ENCODE results near the gene CNTN5. TPM values are rescaled to one million over a fixed set of nuclear protein-coding genes. Genes with fewer than 3 reads are reported as not detected.

Gene CNTN5
- total and polyA plus RNA-seq, 5 experiments from 2014 or later, result not detected

GRCh38 chr11:99371257-99371656, 350.5 kb downstream of the CNTN5 start:
- no peaks in the 10 kb centered on the region for H3K27me3 Mint-ChIP-seq
- H3K36me3 Mint-ChIP-seq, result no peaks in the 10 kb centered on the region
- no peak for DNase-seq
- no peaks in the 10 kb centered on the region for H3K4me1 Mint-ChIP-seq
- no peak overlapping the region for H3K4me3 Mint-ChIP-seq
- H3K27ac Mint-ChIP-seq, result no peak overlapping the region
- ATAC-seq, result no peak
- POLR2A ChIA-PET, result no interaction called here
- H3K9me3 Mint-ChIP-seq, result peaks cover 0 to 9% (median 4%) of the 10 kb centered on the region in 9 donors

GRCh38 chr11:99376463-99376862, 355.7 kb downstream of the CNTN5 start:
- Mint-ChIP-seq H3K4me3 (no peak overlapping the region), H3K27ac (no peak overlapping the region), H3K36me3 (no peaks in the 10 kb centered on the region), H3K9me3 (peaks cover 0 to 11% (median 4%) of the 10 kb centered on the region in 9 donors), H3K4me1 (no peaks in the 10 kb centered on the region), H3K27me3 (no peaks in the 10 kb centered on the region)
- POLR2A ChIA-PET, result no interaction called here
- no peak for ATAC-seq
- no peak for DNase-seq

GRCh38 chr11:99383648-99384245, 363.0 kb downstream of the CNTN5 start:
- DNase-seq (no peak), ATAC-seq (no peak)
- H3K4me1 Mint-ChIP-seq, result no peaks in the 10 kb centered on the region
- POLR2A ChIA-PET, result no interaction called here
- no peak overlapping the region for H3K4me3 Mint-ChIP-seq
- no peaks in the 10 kb centered on the region for H3K36me3 Mint-ChIP-seq
- no peak overlapping the region for H3K27ac Mint-ChIP-seq
- H3K27me3 Mint-ChIP-seq, result no peaks in the 10 kb centered on the region
- peaks cover 0 to 16% (median 8%) of the 10 kb centered on the region in 9 donors for H3K9me3 Mint-ChIP-seq

GRCh38 chr11:99391245-99391644, 370.5 kb downstream of the CNTN5 start:
- ATAC-seq, result no peak
- Mint-ChIP-seq H3K36me3 (no peaks in the 10 kb centered on the region), H3K27me3 (no peaks in the 10 kb centered on the region), H3K27ac (no peak overlapping the region), H3K4me3 (no peak overlapping the region), H3K9me3 (peaks cover 0 to 10% (median 0%) of the 10 kb centered on the region in 9 donors), H3K4me1 (no peaks in the 10 kb centered on the region)
- POLR2A ChIA-PET, result no interaction called here
- DNase-seq, result no peak

DNA sequence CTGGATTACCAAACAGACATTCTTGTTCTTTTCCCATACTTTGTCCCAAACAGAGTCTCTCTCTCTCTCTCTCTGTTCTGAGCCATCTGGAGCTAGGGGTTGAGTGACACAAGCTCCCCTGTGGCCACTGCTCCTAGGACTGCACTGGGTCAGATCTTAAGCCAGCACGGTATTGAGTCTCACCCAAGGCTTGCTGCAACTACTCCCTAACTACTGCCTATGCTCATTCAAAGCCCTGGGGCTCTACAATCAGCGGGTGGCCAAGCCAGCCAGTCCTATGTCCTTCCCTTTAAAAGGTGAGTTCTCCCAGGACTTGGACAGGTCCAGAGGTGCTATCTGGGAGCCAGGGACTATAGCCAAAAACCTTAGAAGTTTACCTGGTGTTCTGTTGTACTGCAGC, 385.6 kb downstream of the CNTN5 start:
- no peaks in the 10 kb centered on the region for H3K4me1 Mint-ChIP-seq
- POLR2A ChIA-PET, result no interaction called here
- ATAC-seq (no peak), DNase-seq (no peak)
- H3K27me3 Mint-ChIP-seq, result no peaks in the 10 kb centered on the region
- H3K36me3 Mint-ChIP-seq, result no peaks in the 10 kb centered on the region
- H3K27ac Mint-ChIP-seq, result no peak overlapping the region
- no peak overlapping the region for H3K4me3 Mint-ChIP-seq
- peaks cover 2 to 37% (median 15%) of the 10 kb centered on the region in 9 donors for H3K9me3 Mint-ChIP-seq

DNA sequence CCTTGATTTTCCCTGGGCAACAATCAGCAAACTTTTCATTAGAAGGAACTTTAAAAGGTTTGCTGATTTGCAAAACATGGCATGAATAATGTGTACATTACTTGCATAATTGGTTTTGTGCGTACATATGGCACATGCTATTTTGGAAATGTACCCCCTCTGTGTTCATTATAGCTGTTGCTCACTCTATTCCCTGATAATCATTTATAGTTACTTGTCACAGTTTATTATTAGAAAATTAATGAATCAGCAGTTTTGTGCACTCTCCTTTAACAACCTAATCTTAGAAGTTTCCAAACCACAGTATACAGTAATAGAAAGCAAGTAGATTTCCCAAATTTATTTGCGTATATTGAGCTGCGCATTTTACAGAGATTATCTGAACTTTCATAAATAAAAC, 389.9 kb downstream of the CNTN5 start:
- Mint-ChIP-seq H3K4me1 (no peaks in the 10 kb centered on the region), H3K27me3 (no peaks in the 10 kb centered on the region), H3K27ac (no peak overlapping the region), H3K4me3 (no peak overlapping the region), H3K9me3 (peaks cover 4 to 20% (median 9%) of the 10 kb centered on the region in 9 donors), H3K36me3 (no peaks in the 10 kb centered on the region)
- POLR2A ChIA-PET, result no interaction called here
- DNase-seq (no peak), ATAC-seq (no peak)

GRCh38 chr11:99418927-99419720, 398.4 kb downstream of the CNTN5 start:
- Mint-ChIP-seq H3K27me3 (no peaks in the 10 kb centered on the region), H3K27ac (no peak overlapping the region), H3K4me3 (no peak overlapping the region), H3K4me1 (no peaks in the 10 kb centered on the region), H3K36me3 (no peaks in the 10 kb centered on the region), H3K9me3 (peaks cover 0 to 21% (median 6%) of the 10 kb centered on the region in 9 donors)
- POLR2A ChIA-PET, result no interaction called here
- no peak for DNase-seq
- no peak for ATAC-seq

GRCh38 chr11:99419991-99420390, 399.2 kb downstream of the CNTN5 start:
- Mint-ChIP-seq H3K36me3 (no peaks in the 10 kb centered on the region), H3K9me3 (peaks cover 0 to 21% (median 6%) of the 10 kb centered on the region in 9 donors), H3K27me3 (no peaks in the 10 kb centered on the region), H3K4me3 (no peak overlapping the region), H3K4me1 (no peaks in the 10 kb centered on the region), H3K27ac (no peak overlapping the region)
- POLR2A ChIA-PET, result no interaction called here
- DNase-seq, result no peak
- no peak for ATAC-seq

DNA sequence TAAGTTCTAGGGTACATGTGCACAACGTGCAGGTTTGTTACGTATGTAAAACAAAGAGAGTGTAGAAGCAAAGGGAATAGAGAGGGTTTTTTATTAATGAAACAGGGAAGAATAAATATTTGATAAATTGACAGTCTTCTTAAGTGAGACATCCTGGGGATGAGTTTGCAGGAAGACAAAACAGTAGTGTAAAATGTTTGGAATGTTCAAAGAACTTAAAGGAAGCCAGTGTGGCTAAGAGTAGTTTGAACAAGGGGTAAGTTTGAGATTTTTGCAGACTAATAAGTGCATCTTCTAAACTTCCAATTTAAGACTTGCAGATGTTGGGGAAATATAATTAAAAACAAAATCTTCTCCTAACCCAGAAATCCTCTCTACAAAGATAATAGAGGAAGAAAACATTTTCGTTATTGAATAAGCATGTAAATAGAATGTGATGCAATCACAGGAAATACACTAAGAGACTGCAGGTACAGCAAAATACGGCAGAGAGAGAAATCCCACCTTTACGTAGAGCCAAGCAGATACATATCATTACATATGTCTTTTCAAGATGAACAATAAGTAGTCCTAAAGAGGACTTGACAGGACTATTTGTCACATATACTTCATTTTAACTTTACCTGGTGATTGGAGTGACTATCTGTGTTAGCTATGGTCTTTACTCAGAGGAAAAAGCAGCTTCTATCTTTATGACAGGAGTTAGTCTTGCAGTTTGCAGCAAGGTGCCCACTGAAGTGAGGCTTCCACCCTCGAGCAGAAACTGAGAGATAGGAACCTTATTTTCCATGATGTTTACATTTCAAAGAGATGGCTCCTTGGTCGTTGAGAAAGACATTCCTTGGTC, 402.1 kb downstream of the CNTN5 start:
- POLR2A ChIA-PET, result no interaction called here
- peaks cover 0 to 17% (median 5%) of the 10 kb centered on the region in 9 donors for H3K9me3 Mint-ChIP-seq
- DNase-seq, result no peak
- no peak overlapping the region for H3K4me3 Mint-ChIP-seq
- no peak for ATAC-seq
- H3K27me3 Mint-ChIP-seq, result no peaks in the 10 kb centered on the region
- no peaks in the 10 kb centered on the region for H3K36me3 Mint-ChIP-seq
- H3K4me1 Mint-ChIP-seq, result no peaks in the 10 kb centered on the region
- no peak overlapping the region for H3K27ac Mint-ChIP-seq

DNA sequence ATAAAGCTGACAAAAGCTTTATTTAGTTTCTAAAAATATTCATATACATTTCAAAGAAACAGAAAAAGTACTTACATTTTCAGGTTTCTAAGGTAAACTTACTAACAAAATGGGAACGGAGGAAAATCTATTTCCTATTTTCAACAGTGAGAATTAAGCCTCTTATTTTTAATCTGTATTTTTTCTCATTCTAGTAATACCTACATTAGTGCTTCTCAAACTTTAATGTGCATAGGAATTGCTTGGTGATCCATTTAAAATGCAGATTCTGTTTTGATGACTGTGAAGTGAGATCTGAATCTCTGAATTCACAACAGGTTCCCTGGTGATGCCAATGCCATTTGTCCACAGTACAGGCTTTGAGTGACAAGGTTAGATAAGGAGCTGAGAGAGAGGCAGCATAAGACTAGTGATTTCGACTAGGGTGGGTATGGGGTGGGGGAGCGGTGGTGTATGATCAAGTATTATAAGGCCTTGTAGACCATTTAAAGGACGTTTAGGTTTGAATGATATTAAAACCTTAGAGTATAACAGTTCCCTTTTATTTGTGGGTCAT, 402.8 kb downstream of the CNTN5 start:
- no peaks in the 10 kb centered on the region for H3K4me1 Mint-ChIP-seq
- peaks cover 0 to 16% (median 5%) of the 10 kb centered on the region in 9 donors for H3K9me3 Mint-ChIP-seq
- POLR2A ChIA-PET, result no interaction called here
- no peaks in the 10 kb centered on the region for H3K36me3 Mint-ChIP-seq
- no peak overlapping the region for H3K4me3 Mint-ChIP-seq
- DNase-seq (no peak), ATAC-seq (no peak)
- H3K27me3 Mint-ChIP-seq, result no peaks in the 10 kb centered on the region
- no peak overlapping the region for H3K27ac Mint-ChIP-seq

DNA sequence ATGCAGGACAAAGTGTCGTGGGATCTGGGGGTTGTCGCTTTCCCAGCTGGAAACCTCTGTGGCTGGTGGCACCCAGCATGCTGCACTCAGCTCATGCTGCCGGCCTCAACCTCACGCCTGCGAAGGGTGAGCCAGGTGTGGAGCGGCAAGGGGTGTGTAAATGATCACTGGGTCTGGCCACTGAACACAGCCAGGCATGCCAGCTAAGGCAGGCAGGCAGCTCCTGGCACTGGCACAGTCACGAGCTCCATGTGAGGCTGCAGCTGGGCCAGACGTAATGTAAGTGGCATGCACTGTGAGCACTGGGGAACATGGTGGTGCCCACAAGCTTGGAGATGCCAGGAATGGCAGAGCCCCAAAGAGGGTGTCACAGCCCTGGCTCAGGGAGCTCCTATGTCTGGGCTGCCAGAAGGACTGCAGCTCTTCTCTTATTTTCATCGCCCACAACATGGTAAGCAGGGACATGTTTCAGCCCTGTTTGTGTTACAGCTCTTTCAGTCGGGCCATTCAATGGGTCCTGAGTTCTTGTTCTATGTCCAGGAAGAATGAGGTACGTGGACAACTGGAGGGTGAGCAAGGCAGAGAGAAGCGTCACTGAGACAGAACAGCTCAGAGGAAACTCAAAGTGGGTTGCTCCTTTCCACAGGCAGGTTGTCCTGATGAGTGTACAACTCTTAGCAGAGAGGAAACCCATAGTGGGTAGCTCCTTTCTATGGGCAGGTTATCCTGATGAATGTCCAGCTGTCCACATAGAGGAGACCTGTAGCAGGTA, 403.8 kb downstream of the CNTN5 start:
- ATAC-seq (no peak), DNase-seq (no peak)
- peaks cover 0 to 17% (median 4%) of the 10 kb centered on the region in 9 donors for H3K9me3 Mint-ChIP-seq
- no peaks in the 10 kb centered on the region for H3K36me3 Mint-ChIP-seq
- no peaks in the 10 kb centered on the region for H3K27me3 Mint-ChIP-seq
- POLR2A ChIA-PET, result no interaction called here
- no peak overlapping the region for H3K4me3 Mint-ChIP-seq
- no peak overlapping the region for H3K27ac Mint-ChIP-seq
- no peaks in the 10 kb centered on the region for H3K4me1 Mint-ChIP-seq

DNA sequence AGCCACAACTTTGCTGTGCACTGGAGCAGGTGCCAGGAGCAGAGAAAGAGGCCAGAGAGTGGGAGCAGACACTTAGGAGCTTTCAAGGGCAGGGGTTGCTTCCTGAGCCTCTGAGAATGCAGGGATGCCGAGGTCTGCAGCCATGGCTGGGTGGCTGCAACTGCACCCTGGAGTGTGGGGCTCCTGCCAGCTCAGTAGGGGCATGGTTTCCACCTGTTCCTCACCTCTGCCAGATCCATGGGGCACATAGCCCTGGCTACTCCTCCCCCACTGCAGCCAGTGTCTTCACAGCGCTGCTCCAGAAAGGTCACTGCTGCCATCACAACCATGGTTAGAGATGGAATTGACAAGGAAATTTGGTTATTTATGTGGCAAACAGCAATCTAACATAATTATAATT, 404.8 kb downstream of the CNTN5 start:
- peaks cover 0 to 17% (median 4%) of the 10 kb centered on the region in 9 donors for H3K9me3 Mint-ChIP-seq
- no peaks in the 10 kb centered on the region for H3K36me3 Mint-ChIP-seq
- ATAC-seq (no peak), DNase-seq (no peak)
- no peak overlapping the region for H3K27ac Mint-ChIP-seq
- no peaks in the 10 kb centered on the region for H3K27me3 Mint-ChIP-seq
- H3K4me3 Mint-ChIP-seq, result no peak overlapping the region
- H3K4me1 Mint-ChIP-seq, result no peaks in the 10 kb centered on the region
- POLR2A ChIA-PET, result no interaction called here

All from naive thymus-derived CD8-positive, alpha-beta T cell (primary cell).